ENCODE results near the gene PPP2R2D.
"Not testable (repeated sequence)": the region's sequence is repeated elsewhere in the genome, so short reads cannot be mapped to it uniquely, and the experiment has no call there.

PPP2R2D gene

DNA sequence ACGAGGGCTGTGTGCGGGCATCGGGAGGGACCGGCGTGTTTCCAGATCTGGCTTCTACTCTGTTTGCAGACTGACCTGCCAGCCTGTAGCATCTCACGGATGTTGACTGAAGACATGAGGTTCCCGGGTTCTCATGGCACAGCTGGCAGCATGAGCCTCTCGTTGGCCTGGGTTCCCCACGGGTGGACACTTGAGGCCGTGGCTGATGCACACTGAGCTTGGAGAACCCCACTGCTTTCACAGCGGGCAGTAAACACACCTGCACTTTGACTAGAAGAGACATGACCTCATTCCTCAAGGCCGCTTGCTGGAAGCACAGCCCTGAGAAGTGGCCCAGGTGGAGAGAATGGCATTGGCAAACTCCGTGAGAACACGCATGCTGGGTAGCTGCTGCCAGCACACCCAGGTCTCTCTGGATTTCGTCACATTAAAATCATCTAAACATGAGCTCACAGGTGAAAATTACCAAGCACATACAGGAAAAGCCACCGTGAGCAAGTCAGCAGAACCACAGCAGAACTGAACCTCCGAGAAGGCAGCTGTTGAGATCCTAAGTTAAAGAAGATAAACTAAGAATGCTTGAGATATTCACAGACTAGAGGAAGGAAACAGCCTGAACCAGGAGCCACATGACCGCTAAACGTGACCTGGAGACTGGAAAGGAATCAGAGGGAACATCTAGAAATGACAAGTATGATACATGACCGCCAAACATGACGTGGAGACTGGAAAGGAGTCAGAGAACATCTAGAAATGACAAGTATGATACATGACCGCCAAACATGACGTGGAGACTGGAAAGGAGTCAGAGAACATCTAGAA is 48.4 kb downstream of the PPP2R2D start:
- no peak for DNase-seq (ENCODE audit: low read depth)

DNA sequence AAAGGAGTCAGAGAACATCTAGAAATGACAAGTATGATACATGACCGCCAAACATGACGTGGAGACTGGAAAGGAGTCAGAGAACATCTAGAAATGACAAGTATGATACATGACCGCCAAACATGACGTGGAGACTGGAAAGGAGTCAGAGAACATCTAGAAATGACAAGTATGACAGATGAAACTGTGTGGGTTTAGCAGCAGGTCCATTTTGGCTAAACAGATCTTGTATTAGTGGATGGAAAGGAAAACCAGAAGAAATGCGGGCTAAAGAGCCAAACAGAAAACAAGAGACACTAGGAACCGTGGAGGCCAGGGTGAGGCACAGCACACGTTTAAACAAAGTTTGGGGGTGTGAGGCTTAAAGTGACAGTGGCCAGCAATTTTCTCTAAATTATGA is 49.1 kb downstream of the PPP2R2D start:
- DNase-seq (ENCODE audit: low read depth) = not testable (repeated sequence)

DNA sequence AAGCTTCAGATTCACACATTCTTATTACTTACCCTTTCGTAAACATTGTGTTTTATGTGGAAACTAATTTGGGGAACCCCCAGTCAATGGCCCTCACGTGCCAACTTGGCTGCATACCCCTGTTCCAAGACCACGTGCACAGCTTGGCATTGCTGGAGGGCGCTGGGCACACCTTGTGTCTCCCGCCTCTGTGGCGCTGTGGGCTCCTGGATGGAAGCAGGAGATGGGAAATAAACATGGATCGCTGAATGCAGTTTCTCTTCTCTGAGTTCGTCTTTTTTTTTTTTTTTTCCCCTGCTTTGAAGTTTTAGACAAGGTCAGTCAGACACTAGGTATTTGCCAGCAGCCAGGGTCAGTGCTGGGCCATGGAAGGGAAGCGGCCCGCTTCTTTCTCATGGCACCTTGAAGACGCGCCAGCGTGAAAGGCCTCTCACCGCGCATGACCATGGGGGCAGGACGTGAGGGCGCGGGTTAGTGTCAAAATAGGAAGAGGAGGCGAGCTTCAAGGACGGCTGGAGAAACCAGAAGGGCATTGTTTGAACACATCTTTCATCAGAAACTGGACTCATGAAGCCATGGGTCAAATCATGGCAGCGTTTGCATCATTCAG is 53.7 kb downstream of the PPP2R2D start:
- no peak for DNase-seq (ENCODE audit: low read depth)

DNA sequence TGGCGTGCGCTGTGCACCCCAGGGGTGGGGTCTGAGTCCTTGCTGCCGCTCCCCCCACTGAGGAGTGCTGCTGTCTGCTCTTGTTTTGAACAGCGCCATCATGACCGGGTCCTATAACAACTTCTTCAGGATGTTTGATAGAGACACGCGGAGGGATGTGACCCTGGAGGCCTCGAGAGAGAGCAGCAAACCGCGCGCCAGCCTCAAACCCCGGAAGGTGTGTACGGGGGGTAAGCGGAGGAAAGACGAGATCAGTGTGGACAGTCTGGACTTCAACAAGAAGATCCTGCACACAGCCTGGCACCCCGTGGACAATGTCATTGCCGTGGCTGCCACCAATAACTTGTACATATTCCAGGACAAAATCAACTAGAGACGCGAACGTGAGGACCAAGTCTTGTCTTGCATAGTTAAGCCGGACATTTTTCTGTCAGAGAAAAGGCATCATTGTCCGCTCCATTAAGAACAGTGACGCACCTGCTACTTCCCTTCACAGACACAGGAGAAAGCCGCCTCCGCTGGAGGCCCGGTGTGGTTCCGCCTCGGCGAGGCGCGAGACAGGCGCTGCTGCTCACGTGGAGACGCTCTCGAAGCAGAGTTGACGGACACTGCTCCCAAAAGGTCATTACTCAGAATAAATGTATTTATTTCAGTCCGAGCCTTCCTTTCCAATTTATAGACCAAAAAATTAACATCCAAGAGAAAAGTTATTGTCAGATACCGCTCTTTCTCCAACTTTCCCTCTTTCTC is 55.0 kb downstream of the PPP2R2D start:
- no peak for DNase-seq (ENCODE audit: low read depth)

DNA sequence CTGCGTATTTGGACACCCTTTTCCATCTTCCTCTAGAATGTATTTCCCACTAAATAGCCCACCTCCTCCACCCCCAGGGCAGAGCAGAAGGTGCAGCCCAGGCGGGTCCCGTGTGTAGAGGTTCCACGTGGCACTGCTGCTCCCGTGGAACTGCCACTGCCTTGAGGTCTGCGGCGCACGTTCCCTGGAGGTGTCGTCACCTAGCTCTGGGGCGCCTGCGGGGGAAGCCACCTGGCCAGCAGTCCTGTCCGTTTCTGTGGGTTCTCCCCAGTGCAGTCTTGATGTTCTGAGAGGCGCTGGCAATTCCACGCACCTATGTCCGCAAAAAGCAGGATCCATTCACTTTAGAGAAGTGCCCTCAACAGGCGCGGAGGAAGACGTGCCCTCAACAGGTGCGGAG is 59.0 kb downstream of the PPP2R2D start:
- DNase-seq (ENCODE audit: low read depth) = no peak

DNA sequence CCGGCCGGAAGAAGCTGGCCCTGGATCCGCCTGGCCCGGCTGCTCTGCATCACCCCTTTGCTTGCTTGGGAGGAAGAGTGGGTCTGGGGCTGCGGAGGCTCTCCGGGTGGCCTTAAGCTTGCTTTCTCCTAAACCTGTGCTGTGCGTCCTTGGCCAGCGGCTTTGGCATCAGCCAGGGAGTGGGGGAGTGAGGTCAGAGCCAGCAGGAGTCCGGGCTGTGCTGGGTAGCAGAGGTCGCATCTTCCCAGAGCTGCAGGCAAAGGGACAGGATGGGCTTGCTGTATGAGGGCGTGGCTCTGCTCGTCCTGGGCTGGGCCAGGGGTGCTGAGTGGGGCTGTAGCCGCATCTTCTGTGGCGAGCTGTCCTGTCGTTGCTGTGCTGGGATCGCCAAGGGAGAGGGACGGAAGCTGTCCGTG is 59.8 kb downstream of the PPP2R2D start:
- no peak for DNase-seq (ENCODE audit: low read depth)

DNA sequence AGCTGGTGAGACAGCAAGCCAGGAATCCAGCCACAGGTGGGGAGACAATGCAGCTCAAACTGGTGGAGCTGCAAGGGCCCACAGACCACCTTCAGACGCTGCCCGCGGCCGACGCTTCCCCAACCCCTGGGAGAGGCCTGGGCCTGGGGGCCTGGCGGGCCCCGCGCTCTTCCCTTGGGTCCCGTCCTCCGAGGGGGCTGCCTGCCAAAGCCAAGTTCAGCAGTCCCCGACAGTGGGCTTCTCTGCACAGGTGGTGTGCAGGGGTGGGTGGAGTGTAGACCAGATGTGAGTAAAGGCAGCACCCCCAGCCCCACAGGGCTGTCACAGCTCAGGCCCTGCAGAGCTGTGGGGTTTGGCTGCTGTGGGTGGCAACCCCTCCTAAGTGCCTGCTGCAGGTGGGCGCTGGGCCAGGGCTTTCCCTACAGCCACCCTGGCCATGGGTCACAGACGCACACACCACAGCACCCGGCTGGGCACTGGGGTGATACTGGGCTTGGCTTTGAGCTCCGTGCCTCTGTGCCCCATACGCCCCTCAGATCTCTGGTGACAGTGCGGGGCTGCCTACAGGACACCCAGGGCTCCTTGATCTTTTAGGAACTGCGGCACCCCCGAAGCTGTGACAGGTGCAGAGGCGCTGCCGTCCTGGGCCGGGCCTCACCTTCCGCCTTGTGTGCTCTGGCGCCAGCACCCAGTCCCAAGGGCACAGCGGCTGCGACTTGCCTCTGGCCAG is 60.4 kb downstream of the PPP2R2D start:
- DNase-seq (ENCODE audit: low read depth) = no peak

DNA sequence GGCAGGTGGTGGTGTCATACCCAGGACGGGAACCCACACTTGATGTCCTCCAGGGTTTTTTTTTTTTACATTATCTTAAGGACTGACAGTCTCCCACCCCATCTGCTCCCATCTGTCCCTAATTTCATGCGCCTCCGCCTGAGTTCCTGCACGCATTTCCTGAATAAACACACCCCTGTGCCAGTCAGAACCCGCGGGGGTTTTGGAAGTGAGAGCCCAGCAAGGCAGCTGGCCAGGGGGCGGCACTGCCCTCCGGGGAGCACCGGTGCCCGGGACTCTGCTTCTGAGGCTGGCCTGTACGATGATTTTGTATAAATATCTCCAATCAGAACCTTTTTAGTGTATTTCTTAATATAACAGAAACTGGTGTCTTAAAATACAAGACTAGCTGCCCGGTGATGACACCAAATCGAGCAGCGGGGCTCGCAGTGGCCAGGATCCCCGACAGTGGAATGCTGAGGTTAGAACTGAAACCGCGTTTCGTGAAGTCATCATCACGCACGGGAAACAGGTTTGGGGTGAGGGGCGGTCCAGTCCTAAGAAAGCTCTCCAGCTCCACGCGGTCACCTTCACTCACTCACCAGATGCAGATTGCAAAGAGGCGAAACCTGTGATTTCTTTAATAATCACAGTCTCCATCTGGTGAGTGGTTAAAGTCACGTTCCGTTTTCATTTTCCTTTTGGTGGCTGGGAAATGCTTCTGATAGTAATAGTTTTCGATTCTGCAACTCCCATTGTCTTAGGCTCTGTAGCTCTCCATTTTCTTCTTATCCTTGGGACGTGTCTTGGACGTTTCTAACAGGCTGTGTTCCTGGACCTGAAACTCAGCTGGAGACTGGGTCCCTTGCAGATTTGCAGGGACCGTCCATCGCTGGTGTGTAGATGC is 61.2 kb downstream of the PPP2R2D start:
- no peak for DNase-seq (ENCODE audit: low read depth)

DNA sequence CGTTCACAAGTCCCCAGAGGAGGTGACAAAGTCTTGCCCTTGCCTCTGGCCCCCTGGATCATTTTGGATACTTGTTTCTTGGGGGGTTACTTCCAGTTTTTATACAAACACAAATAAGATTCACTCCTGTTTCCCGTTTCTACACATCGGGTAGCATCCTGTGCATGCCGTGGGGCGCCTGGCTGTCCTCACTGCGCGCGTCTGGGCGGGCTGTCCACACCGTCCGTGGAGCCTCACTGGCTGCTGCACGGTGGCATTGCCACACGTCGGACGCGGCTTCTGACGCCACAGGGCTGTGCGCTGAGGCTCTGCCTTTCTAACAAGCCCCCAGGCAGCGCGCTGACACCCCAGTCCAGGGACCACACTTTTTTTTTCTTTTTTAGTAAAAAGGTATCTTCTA is 62.5 kb downstream of the PPP2R2D start:
- DNase-seq (ENCODE audit: low read depth) = no peak

DNA sequence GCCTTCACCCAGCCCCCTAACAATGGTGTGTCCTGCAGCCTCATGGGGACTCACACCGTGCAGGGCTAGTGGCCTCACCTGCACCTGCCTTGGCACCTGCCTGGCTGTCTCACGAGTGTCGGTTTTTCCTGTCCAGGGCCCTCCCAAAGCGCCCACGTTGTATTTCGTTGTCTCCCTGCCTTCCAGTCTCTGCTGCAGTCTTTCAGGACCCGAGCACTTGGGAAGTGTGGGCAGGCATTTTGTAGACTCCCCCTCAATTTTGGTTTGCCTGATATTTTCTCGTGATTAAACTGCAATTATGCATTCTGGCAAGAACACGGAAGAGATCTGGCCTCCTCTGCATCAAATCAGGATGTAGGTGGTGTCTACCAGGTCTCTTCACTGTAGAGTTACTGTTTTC is 63.0 kb downstream of the PPP2R2D start:
- DNase-seq (ENCODE audit: low read depth) = no peak

DNA sequence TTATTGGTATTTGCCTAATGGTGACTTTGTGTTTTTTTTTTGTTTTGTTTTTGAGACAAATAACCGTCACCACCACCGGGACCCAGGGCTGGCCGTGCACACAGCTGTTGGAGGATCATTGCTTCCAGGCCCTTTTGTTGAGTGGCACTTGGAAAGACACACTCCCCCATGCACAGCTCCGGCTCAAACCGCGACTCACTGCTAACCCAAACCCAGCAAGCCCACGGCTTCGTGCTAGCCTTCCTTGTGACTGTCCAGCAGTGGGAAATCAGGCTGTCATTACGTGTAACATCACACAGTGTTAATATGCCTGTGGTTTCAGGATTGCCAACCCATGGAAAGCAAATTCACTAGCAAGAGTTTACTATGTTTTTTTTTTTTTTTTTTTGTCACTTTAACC is 63.5 kb downstream of the PPP2R2D start:
- no peak for DNase-seq (ENCODE audit: low read depth)

DNA sequence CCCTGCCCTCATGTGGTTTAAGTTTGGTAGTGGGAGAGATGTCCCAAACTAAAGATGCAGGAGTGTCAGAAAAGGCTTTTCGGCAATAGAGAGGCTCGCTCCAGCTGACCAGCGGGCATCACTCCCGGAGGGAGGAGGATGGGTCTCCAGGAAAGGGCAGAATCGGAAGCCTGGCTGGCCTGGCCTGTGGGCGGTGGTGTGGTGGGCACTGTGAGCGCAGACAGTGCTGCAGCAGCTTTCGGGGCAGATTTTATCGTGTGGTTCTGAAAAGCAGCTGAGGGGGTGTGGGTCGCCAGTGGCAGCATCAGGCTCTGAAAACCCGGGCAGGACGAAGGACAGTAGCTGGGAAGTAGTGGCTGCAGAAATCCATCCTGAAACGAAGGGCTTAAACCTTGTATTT is 68.1 kb downstream of the PPP2R2D start:
- DNase-seq (ENCODE audit: low read depth) = no peak

DNA sequence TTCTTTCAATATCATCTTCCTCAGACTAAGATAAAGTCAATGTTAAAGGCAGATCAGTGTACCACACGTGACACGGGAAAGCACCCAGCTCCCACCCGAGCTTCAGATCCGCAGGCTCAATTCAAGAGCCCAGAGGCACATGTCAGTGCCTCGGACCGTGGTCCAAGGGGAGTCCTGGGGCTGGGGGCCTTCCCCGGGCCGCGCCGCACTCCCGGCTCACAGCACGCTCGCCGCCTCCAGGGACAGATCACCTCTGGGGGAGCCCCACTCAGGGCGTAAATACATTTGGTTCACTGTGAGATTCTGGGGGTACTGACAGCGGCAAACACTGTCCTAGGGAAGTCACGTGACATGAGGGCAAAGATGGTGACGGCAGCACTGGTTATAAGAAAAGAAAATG is 70.1 kb downstream of the PPP2R2D start:
- no peak for DNase-seq (ENCODE audit: low read depth)

DNA sequence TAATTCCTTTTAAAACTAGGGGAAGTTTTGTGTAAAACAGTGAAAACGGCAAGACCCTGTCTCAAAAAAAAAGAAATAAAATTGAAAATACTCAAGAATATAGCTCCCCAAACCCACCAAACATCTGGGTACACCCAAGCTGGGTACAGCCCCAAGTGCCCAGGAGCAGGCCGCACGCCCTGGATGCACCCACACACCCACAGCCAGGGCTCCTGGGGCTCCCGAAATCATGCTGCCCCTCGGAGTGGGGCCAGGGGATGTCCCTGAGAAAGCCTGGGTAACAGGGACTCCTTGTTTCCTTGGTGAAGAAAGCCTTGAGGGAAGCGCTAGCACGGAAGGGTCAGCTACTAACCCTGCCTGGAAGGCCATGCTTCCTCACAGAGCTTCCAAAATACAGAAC is 70.8 kb downstream of the PPP2R2D start:
- no peak for DNase-seq (ENCODE audit: low read depth)

DNA sequence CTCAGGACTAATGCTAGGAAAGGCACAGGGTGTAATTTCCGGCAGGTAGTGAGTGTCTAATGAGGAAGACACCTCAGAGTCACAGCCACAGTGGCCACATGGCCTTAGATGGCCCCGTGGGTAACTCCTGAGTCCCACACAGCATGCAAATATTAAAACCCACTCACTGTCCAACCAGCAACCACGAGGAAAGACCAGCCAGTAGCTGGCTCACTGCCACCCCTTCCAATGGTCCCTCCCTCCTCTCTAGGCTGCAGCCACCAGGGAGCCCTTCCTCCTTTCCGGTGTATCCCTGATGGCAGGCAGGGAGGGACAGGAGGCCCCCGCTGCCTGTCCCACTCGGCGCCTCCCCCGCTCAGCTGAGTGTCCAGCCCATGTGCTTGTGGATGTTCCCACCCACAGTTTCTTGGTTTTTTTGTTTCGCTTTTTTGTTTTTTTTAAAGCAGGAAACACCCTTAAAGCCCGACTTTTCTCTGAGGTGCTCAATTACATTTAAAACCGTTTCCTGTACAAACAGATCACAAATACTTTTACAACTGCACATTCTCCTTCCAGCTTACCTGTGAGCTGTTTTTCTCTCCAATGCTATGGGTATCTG is 71.8 kb downstream of the PPP2R2D start:
- no peak for DNase-seq (ENCODE audit: low read depth)

DNA sequence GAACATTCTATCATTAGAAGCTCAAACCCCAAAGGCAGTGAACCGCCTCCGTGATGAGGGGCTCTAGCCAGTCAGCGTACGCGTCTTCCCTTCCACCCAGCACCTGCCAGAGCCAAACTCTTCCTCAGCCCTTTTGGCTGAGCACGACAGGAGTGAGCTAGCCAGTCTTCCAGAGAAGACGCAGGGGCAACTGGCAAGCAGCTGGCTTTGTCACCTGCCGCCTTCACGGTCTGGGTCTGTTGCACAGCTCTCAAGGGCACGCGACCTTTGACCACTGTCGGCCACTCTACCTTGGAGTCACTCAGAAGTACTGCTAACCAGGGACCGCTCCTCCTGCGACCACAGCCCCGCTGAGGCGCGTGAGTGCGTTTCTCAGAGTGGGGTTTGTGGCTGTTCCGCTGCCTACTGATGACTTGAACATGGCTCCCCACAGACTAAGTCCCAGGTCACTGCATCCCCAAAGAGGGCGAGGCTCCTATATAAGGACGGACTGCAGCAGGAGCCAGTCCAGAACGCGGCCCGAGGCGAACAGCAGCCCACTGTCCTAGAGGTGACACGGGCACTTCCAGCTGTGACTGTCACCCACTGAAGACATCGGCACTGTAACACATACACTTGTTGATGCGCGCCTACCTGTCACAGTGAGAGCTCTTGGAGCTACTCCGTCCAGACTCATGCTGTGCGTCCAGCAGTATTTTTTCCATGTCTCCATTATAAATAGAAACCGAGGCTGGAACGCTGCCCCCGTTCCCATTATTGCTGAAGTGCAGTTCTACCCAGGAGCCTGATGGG is 72.5 kb downstream of the PPP2R2D start:
- DNase-seq (ENCODE audit: low read depth) = no peak

DNA sequence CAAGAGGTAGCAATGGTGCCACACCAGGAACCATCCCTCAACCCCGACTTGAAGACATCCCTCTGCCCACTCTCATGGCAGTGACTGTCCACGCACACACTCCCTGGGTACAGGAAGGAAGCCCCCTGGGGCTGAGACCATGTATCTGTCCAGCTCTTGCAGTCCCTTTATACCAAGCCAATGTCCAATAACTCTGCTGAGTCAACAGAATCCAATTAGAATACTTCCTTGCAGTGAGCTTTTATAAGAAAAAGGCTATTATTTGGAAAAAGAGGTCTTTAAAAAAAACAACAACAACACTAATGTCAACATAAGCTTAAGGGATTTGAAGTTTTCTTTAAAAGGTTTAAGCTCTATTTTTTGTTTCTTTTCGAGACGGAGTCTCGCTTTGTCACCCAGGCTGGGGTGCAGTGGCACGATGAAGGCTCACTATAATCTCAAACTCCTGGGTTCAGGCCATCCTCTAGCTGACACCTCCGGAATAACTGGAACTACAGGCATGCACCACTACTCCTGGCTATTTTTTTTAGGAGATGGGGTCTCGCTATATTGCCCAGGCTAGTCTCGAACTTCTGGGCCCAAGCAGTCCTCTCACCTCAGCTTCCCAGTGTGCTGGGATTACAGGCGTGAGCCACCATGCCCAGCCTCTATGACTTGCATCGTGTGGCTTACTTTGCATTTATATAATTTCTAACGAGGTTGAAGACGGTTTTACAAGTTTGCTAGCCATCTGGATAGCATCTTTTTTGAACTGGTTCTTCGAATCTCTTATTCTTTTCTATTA is 73.4 kb downstream of the PPP2R2D start:
- DNase-seq (ENCODE audit: low read depth) = no peak

DNA sequence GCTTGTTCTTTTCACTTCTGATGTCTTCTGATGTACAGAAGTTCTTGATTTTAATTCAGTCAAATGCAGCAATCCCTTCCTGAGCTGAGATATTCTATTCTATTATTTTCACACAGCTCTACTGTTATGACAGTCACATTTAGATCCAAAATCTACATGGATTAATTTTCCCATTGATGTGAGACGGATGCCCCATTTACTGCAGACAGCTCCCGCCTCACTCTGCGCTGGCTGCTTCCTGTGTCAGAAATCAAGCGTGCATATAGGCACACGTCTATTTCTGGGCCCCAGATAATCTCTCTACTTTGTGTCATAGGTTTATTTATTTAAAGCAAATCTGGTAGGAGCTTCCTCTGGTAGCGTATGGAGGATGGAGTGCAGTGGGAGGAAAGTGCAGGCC is 74.2 kb downstream of the PPP2R2D start:
- DNase-seq (ENCODE audit: low read depth) = no peak

DNA sequence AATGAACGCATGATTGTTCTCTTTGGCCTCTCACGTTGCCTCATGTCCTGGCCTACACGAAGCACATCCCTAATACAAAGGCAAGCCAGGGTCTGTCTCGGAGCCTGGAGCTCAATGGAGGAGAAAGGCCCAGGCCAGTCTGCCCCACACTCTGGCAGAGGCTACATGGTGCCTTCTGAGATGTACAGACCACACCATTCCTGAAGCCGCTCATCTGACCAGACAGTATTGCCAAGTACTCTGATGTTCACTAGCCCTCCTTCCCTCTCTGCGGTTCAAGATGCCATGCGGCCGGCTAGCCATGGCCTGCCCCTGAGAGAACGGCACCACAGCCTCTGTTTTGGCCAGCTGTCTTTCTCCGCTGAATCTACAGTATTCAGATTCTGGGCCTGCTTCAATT is 75.0 kb downstream of the PPP2R2D start:
- DNase-seq (ENCODE audit: low read depth) = no peak
